Measurements from ENCODE around the gene CCDC192. TPM values are rescaled to one million over a fixed set of nuclear protein-coding genes. Genes with fewer than 3 reads are reported as not detected.

The CCDC192 gene
- total and polyA plus RNA-seq, 10 of the 15 experiments (the other 5 are each of a cell fraction or from before 2014, with no cell fraction given): 0.20 to 0.79 (median 0.32) TPM; not detected in 4

DNA sequence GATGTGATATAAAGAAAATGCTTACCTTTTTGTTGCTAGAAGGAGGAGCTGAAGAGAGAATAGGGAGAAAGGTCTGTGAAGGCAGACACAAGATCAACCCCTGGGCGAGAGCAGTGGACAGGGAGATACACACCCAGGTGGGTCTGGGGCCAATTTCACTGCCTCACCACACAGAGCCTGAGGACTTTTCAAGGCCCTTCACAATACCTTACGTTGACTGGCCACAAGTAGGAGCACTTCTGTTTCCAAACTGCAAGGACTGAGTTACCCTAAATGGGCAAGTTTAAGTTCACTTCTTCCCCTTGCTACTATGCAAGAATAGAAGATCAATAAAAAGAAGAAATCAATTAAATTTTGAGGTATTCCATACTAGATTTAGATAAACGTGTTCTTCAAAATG lies 205.9 kb downstream of the CCDC192 start:
- 0% methylated on average over 3 of the region's 3 CpGs for WGBS (ENCODE audit: insufficient coverage, insufficient replicate concordance, low lambda C conversion rate, missing lambda C conversion rate)

More for the DNA sequence above, 205.9 kb downstream of the CCDC192 start:
- Histone ChIP-seq H3K36me3 (ENCODE audit: control insufficient read depth in 2 of 2, insufficient read depth in 2 of 2, low read length in 1 of 2) (no peaks in the 10 kb centered on the region), H3K4me2 (ENCODE audit: control insufficient read depth, insufficient read depth) (no peak overlapping the region), H3K79me2 (ENCODE audit: control insufficient read depth, insufficient read depth, low read length) (no peaks in the 10 kb centered on the region), H3K4me3 (no peak overlapping the region), H4K20me1 (ENCODE audit: control insufficient read depth, insufficient read depth) (no peaks in the 10 kb centered on the region), H3K9me3 (replicated peaks; ENCODE audit: control insufficient read depth, insufficient read depth, low read length) (no peaks in the 10 kb centered on the region; the same call in 2 of the 3 replicates), H3K9ac (ENCODE audit: control insufficient read depth, insufficient read depth, low read length) (no peak overlapping the region), H2AFZ (ENCODE audit: control insufficient read depth, low read depth, low read length) (no peak overlapping the region), H3K4me1 (ENCODE audit: control insufficient read depth, insufficient read depth, low read length) (no peaks in the 10 kb centered on the region), H3K27ac (ENCODE audit: control insufficient read depth, insufficient read depth) (no peak overlapping the region), H3K27me3 (replicated peaks in 1 of 2; ENCODE audit: control insufficient read depth in 2 of 2, insufficient read depth in 2 of 2, low read length in 1 of 2) (no peaks in the 10 kb centered on the region)
- intact Hi-C loops (cut with micrococcal nuclease; ENCODE audit: unreplicated experiment) (loop anchor here (2.0 to 5.0 kb wide), 2 partner anchors 174 to 347 kb away; partner anchors contain the start of gene SLC12A2), in situ Hi-C loops (cut with MboI) (no loop called here)
- DNase-seq (ENCODE audit: low read depth, low spot score) (no peak), ATAC-seq (peak; percentile 96), FAIRE-seq (no peak)
- RAD21 ChIA-PET (ENCODE audit: unreplicated experiment): interaction anchor here (0.6 to 4.3 kb wide), 10 partner anchors 33 to 338 kb away, joined by 3 to 25 read pairs (median 4); no protein-coding TSS in a partner anchor
- CTCF ChIA-PET: interaction anchor here (0.8 to 6.7 kb wide), 25 partner anchors 9 to 345 kb away, joined by 3 to 36 read pairs (median 6); no protein-coding TSS in a partner anchor
- POLR2A ChIA-PET: interaction anchor here (1.7 kb wide), 1 partner anchor 16 kb away, joined by 3 read pairs; no protein-coding TSS in a partner anchor
- SMC1A ChIA-PET (ENCODE audit: uncharacterized antibody, unreplicated experiment): interaction anchor here (0.8 to 5.7 kb wide), 19 partner anchors 8 to 291 kb away, joined by 3 to 30 read pairs (median 5); no protein-coding TSS in a partner anchor
- TF ChIP-seq SRF (IDR thresholded peaks at IDR 0.05; ENCODE audit: low read depth in 2 of 2, low read length in 2 of 2) (peak in 1 of 2 experiments; percentile 63; a peak in 1 of 4 replicates), SMARCA5 (IDR thresholded peaks at IDR 0.05) (peak; percentile 77; the same call in 1 of the 2 replicates), RAD51 (IDR thresholded peaks at IDR 0.05) (no peak), STAT3 (IDR thresholded peaks at IDR 0.05; ENCODE audit: low read depth, low read length) (no peak), BCL11A (IDR thresholded peaks at IDR 0.05; ENCODE audit: low read depth, low read length) (no peak), RUNX3 (IDR thresholded peaks at IDR 0.05; ENCODE audit: low read length) (peak; percentile 37; the same call in 1 of the 2 replicates), ZNF207 (IDR thresholded peaks at IDR 0.05; ENCODE audit: borderline replicate concordance) (no peak), YY1 (IDR thresholded peaks at IDR 0.05; ENCODE audit: low read depth, low read length) (0 out of 2 replicates have a peak, but pooled peaks have one; percentile 42), RAD21 (IDR thresholded peaks at IDR 0.05; ENCODE audit: insufficient read depth, low read depth, low read length) (peak; percentile 82), SMC3 (IDR thresholded peaks at IDR 0.05; ENCODE audit: borderline replicate concordance, low read length) (peak; percentile 80; the same call in 1 of the 2 replicates), ZNF24 (IDR thresholded peaks at IDR 0.05) (peak; percentile 52; the same call in 1 of the 2 replicates)
- TF ChIP-seq, protein P1, sequence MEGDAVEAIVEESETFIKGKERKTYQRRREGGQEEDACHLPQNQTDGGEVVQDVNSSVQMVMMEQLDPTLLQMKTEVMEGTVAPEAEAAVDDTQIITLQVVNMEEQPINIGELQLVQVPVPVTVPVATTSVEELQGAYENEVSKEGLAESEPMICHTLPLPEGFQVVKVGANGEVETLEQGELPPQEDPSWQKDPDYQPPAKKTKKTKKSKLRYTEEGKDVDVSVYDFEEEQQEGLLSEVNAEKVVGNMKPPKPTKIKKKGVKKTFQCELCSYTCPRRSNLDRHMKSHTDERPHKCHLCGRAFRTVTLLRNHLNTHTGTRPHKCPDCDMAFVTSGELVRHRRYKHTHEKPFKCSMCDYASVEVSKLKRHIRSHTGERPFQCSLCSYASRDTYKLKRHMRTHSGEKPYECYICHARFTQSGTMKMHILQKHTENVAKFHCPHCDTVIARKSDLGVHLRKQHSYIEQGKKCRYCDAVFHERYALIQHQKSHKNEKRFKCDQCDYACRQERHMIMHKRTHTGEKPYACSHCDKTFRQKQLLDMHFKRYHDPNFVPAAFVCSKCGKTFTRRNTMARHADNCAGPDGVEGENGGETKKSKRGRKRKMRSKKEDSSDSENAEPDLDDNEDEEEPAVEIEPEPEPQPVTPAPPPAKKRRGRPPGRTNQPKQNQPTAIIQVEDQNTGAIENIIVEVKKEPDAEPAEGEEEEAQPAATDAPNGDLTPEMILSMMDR (IDR thresholded peaks at IDR 0.05 in 2 of 3, conservative IDR thresholded peaks at IDR 0.05 in 1 of 3; ENCODE audit: control insufficient read depth in 2 of 3, extremely low read depth in 1 of 3, insufficient read depth in 1 of 3, low read depth in 3 of 3, low read length in 3 of 3): peak; percentile 65 to 82 (median 75)
- BruUV-seq (replicated peaks): no TSS peak

All from GM12878 (cell line).